Hepatocyte (in vitro differentiated cells): ENCODE measurements around the gene ATXN7L3. TPM values are rescaled to one million over a fixed set of nuclear protein-coding genes. Genes with fewer than 3 reads are reported as not detected.

Source experiments
- DNase-seq: peaks from one replicate; pipeline ENCODE4 v3.0.0-alpha.2; 2016; ENCODE audit warnings: low spot score
- H2AFZ ChIP-seq: fragments of 200-600 bp; sonication (generic); 2 replicates; pipeline ENCODE4 v1.6.0; 2016; ENCODE audit warnings: antibody characterized with exemption, mild to moderate bottlenecking
- H3K27ac ChIP-seq: fragments of 200-600 bp; sonication (generic); 2 replicates; pipeline ENCODE4 v1.5.1; 2016; ENCODE audit warnings: mild to moderate bottlenecking
- H3K27me3 ChIP-seq: fragments of 200-600 bp; sonication (generic); 2 replicates; pipeline ENCODE4 v1.6.1; 2016
- H3K36me3 ChIP-seq: fragments of 200-600 bp; sonication (generic); replicated peaks from 2 replicates; pipeline ENCODE4 v1.5.1; 2016; ENCODE audit warnings: low read depth; ENCODE audit not compliant: insufficient read depth
- H3K4me1 ChIP-seq: fragments of 200-600 bp; sonication (generic); 2 replicates; pipeline ENCODE4 v1.5.1; 2016; ENCODE audit warnings: mild to moderate bottlenecking, moderate library complexity; ENCODE audit not compliant: insufficient read depth
- H3K4me2 ChIP-seq: fragments of 200-600 bp; sonication (generic); 2 replicates; pipeline ENCODE4 v1.6.0; 2016
- H3K4me3 ChIP-seq: fragments of 200-600 bp; sonication (generic); 2 replicates; pipeline ENCODE4 v1.5.1; 2016; ENCODE audit warnings: mild to moderate bottlenecking
- H3K79me2 ChIP-seq: fragments of 200-600 bp; sonication (generic); 2 replicates; pipeline ENCODE4 v1.6.0; 2017; ENCODE audit warnings: mild to moderate bottlenecking
- H3K9me2 ChIP-seq: fragments of 200-600 bp; sonication (generic); replicated peaks from 2 replicates; pipeline ENCODE4 v1.6.0; 2017; ENCODE audit warnings: mild to moderate bottlenecking; ENCODE audit not compliant: insufficient read depth
- H3K9me3 ChIP-seq: fragments of 200-600 bp; sonication (generic); 2 replicates; pipeline ENCODE4 v1.5.1; 2016; ENCODE audit warnings: low read depth, mild to moderate bottlenecking
- H4K20me1 ChIP-seq: fragments of 200-600 bp; sonication (generic); 2 replicates; pipeline ENCODE4 v1.6.0; 2016; ENCODE audit warnings: mild to moderate bottlenecking; ENCODE audit not compliant: insufficient read depth, poor library complexity, severe bottlenecking
- CTCF ChIP-seq: fragments of 200-600 bp; sonication (generic); IDR thresholded peaks from 2 replicates; pipeline ENCODE4 v1.5.1; 2016; ENCODE audit warnings: antibody characterized with exemption, mild to moderate bottlenecking; ENCODE audit not compliant: poor library complexity
- EZH2 ChIP-seq: fragments of 200-600 bp; sonication (generic); IDR thresholded peaks from 2 replicates; pipeline ENCODE4 v1.6.1; 2016; ENCODE audit warnings: antibody characterized with exemption, mild to moderate bottlenecking, borderline replicate concordance
- EZH2phosphoT487 ChIP-seq: fragments of 200-600 bp; sonication (generic); IDR thresholded peaks from one replicate; pipeline ENCODE4 v1.6.1; 2018; ENCODE audit warnings: antibody characterized with exemption, mild to moderate bottlenecking, low read depth, moderate library complexity; ENCODE audit not compliant: unreplicated experiment, severe bottlenecking
- WGBS: methylation state at CpG from one replicate; pipeline ENCODE4 v1.1.6; 2016; ENCODE audit warnings: low lambda C conversion rate; ENCODE audit errors: missing lambda C conversion rate; 5-methylcytosine and 5-hydroxymethylcytosine counted together
- polyA plus RNA-seq: library from polyadenylated mRNA; unstranded; fragments of >200 nt; fragmentation: Nextera tagmentation; extraction: Ambion mirVana; gene quantifications from 2 replicates; pipeline ENCODE4 v1.2.1, GENCODE V29; 2016
- total RNA-seq: library from RNA; depleted of rRNA; stranded (reverse); fragments of >200 nt; gene quantifications from 2 replicates; pipeline ENCODE4 v1.2.3, GENCODE V29; 2014

ATXN7L3 gene
- total and polyA plus RNA-seq, 2 experiments from 2014 or later, result 28.7 to 64.0 TPM

GRCh38 chr17:44171931-44172455, 27.7 kb downstream of the ATXN7L3 start:
- H3K36me3 ChIP-seq, result no peaks in the 10 kb centered on the region
- no peaks in the 10 kb centered on the region for H3K9me3 ChIP-seq
- WGBS, result 85% methylated on average over 17 of the region's 17 CpGs
- no peaks in the 10 kb centered on the region for H3K27me3 ChIP-seq
- H3K79me2 ChIP-seq, result no peaks in the 10 kb centered on the region
- no peaks in the 10 kb centered on the region for H3K9me2 ChIP-seq
- H2AFZ ChIP-seq, result no peak overlapping the region
- H3K27ac ChIP-seq, result no peak overlapping the region
- DNase-seq, result no peak
- no peaks in the 10 kb centered on the region for H4K20me1 ChIP-seq
- H3K4me2 ChIP-seq, result no peak overlapping the region
- TF ChIP-seq EZH2 (no peak), EZH2phosphoT487 (no peak), CTCF (no peak)
- no peak overlapping the region for H3K4me3 ChIP-seq
- peaks cover 14% of the 10 kb centered on the region for H3K4me1 ChIP-seq

DNA sequence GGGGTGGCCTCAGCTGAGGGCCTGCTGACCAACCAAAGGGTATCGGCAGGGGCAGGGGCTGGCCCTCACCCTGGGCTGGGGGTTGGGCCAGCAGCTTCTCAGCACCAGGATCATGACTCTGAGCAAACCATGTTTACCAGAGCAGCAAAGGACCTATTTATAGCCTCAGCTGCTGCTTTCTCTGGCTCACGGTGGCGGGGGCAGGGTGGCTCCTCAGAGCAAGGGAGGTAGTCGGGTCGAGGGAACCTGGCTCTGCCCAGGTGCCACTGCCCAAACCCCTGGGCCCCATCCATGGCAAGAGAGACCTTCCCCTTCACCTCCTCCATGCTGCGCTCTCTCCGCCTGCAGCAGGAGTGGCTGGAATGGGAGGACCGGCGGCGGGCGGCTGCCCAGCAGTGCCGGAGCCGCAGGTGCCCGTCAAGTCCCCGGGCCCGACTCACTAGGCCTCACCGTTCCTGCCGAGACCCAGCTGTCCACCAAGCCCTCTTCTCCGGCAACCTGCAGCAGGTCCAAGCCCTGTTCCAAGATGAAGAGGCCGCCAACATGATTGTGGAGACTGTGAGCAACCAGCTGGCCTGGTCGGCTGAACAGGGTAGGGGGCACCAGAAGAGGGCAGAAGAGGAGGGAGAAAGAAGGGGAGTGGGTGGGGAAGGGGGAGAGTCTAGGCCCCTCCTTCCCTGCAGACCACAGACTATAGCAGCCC, 29.0 kb downstream of the ATXN7L3 start, which contains the start of gene ASB16:
Gene ASB16, plus strand, starts transcription at position 206 of the 703 bp plus-strand sequence. Its CDS starts 86 bp downstream, at position 292.
- no peak within 1 kb of the TSS for H3K4me3 ChIP-seq
- no peak within 1 kb of the TSS for H2AFZ ChIP-seq

DNA sequence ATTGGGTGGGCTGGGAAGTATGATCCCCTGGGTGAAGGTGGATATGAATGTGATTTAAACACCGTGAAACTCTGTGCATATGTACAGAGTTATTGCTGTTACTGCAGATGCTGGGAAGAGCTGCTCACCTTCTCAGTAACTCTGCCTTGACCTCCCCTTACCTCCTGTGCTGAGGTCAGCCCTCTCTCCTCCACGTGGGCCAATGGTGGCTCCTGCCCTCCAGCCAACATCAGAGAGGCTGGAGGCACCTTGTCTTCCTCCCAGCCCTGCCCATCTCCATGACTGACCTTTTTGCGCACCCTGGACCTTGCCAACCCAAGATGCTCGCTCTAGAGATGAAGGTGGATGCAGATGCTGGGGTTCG, 29.6 kb downstream of the ATXN7L3 start:
- DNase-seq, result no peak
- TF ChIP-seq CTCF, result no peak
- no peak for TF ChIP-seq EZH2phosphoT487
- TF ChIP-seq EZH2, result no peak
- Histone ChIP-seq H3K9me2 (no peaks in the 10 kb centered on the region), H3K27ac (peak overlapping the region; percentile 42), H3K4me2 (peak overlapping the region; percentile 59), H3K36me3 (no peaks in the 10 kb centered on the region), H3K9me3 (no peaks in the 10 kb centered on the region), H3K4me1 (peaks cover 14% of the 10 kb centered on the region), H3K79me2 (no peaks in the 10 kb centered on the region), H3K4me3 (no peak overlapping the region), H4K20me1 (no peaks in the 10 kb centered on the region), H3K27me3 (no peaks in the 10 kb centered on the region), H2AFZ (no peak overlapping the region)
- WGBS, result 69% methylated on average over 5 of the region's 5 CpGs

More for the DNA sequence above, 29.0 kb downstream of the ATXN7L3 start, which contains the start of gene ASB16:
- Histone ChIP-seq H3K4me1 (peaks cover 14% of the 10 kb centered on the region), H3K36me3 (no peaks in the 10 kb centered on the region), H3K27me3 (no peaks in the 10 kb centered on the region), H3K9me2 (no peaks in the 10 kb centered on the region), H3K9me3 (no peaks in the 10 kb centered on the region), H4K20me1 (no peaks in the 10 kb centered on the region), H3K79me2 (no peaks in the 10 kb centered on the region), H3K27ac (peak within 1 kb of the TSS; percentile 66), H3K4me2 (peak within 1 kb of the TSS; percentile 59)
- TF ChIP-seq CTCF (no peak), EZH2 (no peak), EZH2phosphoT487 (no peak)
- peak; percentile 67 for DNase-seq
- WGBS, result 47% methylated on average over 21 of the region's 21 CpGs
